HG02943 (cell line): ENCODE results near the gene GLTP.

Experiments used
- ATAC-seq: cut with Tn5 transposase; IDR thresholded peaks from one replicate; pipeline ENCODE4 v1.9.1; 2021; ENCODE audit warnings: mild to moderate bottlenecking, low read depth, moderate library complexity; ENCODE audit not compliant: unreplicated experiment

Gene GLTP

GRCh38 chr12:109847142-109847735 lies 33.1 kb downstream of the GLTP start:
- no peak for ATAC-seq

- no peak for ATAC-seq
Measured at GRCh38 chr12:109845824-109846205, 34.5 kb downstream of the GLTP start.

GRCh38 chr12:109844983-109845823 lies 35.1 kb downstream of the GLTP start:
- peak; percentile 72 for ATAC-seq

GRCh38 chr12:109844091-109844490 lies 36.2 kb downstream of the GLTP start:
- no peak for ATAC-seq

- no peak for ATAC-seq
Measured at GRCh38 chr12:109842021-109842420, 38.3 kb downstream of the GLTP start.

GRCh38 chr12:109841356-109841755 lies 39.0 kb downstream of the GLTP start:
- no peak for ATAC-seq

GRCh38 chr12:109840305-109841074 lies 39.9 kb downstream of the GLTP start:
- no peak for ATAC-seq

- ATAC-seq: no peak
Measured at GRCh38 chr12:109839444-109839843, 40.9 kb downstream of the GLTP start.

GRCh38 chr12:109836916-109837315 lies 43.4 kb downstream of the GLTP start:
- no peak for ATAC-seq

GRCh38 chr12:109835827-109836226 lies 44.5 kb downstream of the GLTP start:
- no peak for ATAC-seq

- no peak for ATAC-seq
Measured at GRCh38 chr12:109833307-109834189, 46.8 kb downstream of the GLTP start, which contains the start of gene TRPV4. TRPV4 (minus strand) TSS chr12:109833398; CDS start chr12:109814796, 18,602 bp downstream.

- ATAC-seq: no peak
Measured at GRCh38 chr12:109832541-109833306, 47.6 kb downstream of the GLTP start.

GRCh38 chr12:109831929-109832328 lies 48.4 kb downstream of the GLTP start:
- no peak for ATAC-seq

GRCh38 chr12:109831365-109831764 lies 49.0 kb downstream of the GLTP start:
- no peak for ATAC-seq

GRCh38 chr12:109830718-109831117 lies 49.6 kb downstream of the GLTP start:
- no peak for ATAC-seq

- no peak for ATAC-seq
Measured at GRCh38 chr12:109830267-109830666, 50.1 kb downstream of the GLTP start.

GRCh38 chr12:109829667-109830066 lies 50.7 kb downstream of the GLTP start:
- no peak for ATAC-seq

- ATAC-seq: no peak
Measured at GRCh38 chr12:109828754-109829511, 51.4 kb downstream of the GLTP start.
